IMR-90 (cell line): ENCODE results near the gene LUZP2. TPM values are rescaled to one million over a fixed set of nuclear protein-coding genes. Genes with fewer than 3 reads are reported as not detected.

Experiments
- ATAC-seq: fragments of 200-7000 bp; cut with Tn5 transposase; 2 replicates; pipeline ENCODE4 v1.9.1; 2020; ENCODE audit warnings: low read depth, mild to moderate bottlenecking, moderate library complexity
- BruUV-seq: library from RNA; stranded (reverse); fragments of 400-500 nt; replicated peaks from 2 replicates; lab custom pipeline; 2021; lab: Mats Ljungman, UMichigan
- CTCF ChIA-PET: fragments of 300-600 bp; formaldehyde crosslinking; extraction: SDS; loops from one replicate; lab custom pipeline; 2021; ENCODE audit warnings: antibody characterized with exemption; lab: Yijun Ruan, JAX
- POLR2A ChIA-PET: fragments of 300-600 bp; sonication (Branson Sonifier 250); formaldehyde crosslinking; loops from one replicate; lab custom pipeline; 2022; ENCODE audit warnings: antibody characterized with exemption; ENCODE audit not compliant: unreplicated experiment; lab: Charles Lee
- DNase-seq: peaks from one replicate; pipeline ENCODE4 v3.0.0; 2013
- H2AFZ ChIP-seq: replicated peaks from 2 replicates; pipeline ENCODE3; 2013; ENCODE audit warnings: low read length, mild to moderate bottlenecking; ENCODE audit not compliant: poor library complexity
- H2AK5ac ChIP-seq: 2 replicates; pipeline ENCODE4 v1.6.1; 2013; ENCODE audit warnings: low read depth, low read length, inconsistent platforms
- H2AK9ac ChIP-seq: replicated peaks from 2 replicates; pipeline ENCODE3; 2013; ENCODE audit warnings: mild to moderate bottlenecking, low read depth, low read length, moderate library complexity; ENCODE audit not compliant: poor library complexity
- H2BK120ac ChIP-seq: 2 replicates; pipeline ENCODE4 v1.6.1; 2013; ENCODE audit warnings: low read depth, low read length, inconsistent platforms
- H2BK15ac ChIP-seq: 3 replicates; pipeline ENCODE4 v1.6.1; 2013; ENCODE audit warnings: low read depth, low read length, inconsistent platforms
- H2BK20ac ChIP-seq: 2 replicates; pipeline ENCODE4 v1.6.1; 2013; ENCODE audit warnings: low read depth, mild to moderate bottlenecking, inconsistent platforms, low read length, moderate library complexity
- H2BK5ac ChIP-seq: 2 replicates; pipeline ENCODE4 v1.6.1; 2013; ENCODE audit warnings: mild to moderate bottlenecking, low read depth, low read length, inconsistent platforms; ENCODE audit not compliant: poor library complexity, severe bottlenecking
- H3K14ac ChIP-seq: replicated peaks from 2 replicates; pipeline ENCODE4 v1.6.1; 2013; ENCODE audit warnings: low read depth, low read length, inconsistent platforms
- H3K18ac ChIP-seq: 2 replicates; pipeline ENCODE4 v1.6.1; 2013; ENCODE audit warnings: low read depth, low read length, control low read depth
- H3K23ac ChIP-seq: 2 replicates; pipeline ENCODE4 v1.6.1; 2013; ENCODE audit warnings: low read depth, low read length, inconsistent platforms
- H3K27ac ChIP-seq: 2 replicates; pipeline ENCODE4 v1.5.1; 2013; ENCODE audit warnings: mild to moderate bottlenecking, control low read depth, low read length; ENCODE audit not compliant: insufficient read depth
- H3K27me3 ChIP-seq: 2 replicates; pipeline ENCODE4 v1.6.1; 2013; ENCODE audit warnings: low read length; ENCODE audit not compliant: control insufficient read depth, insufficient read depth
- H3K36me3 ChIP-seq: 2 replicates; pipeline ENCODE4 v1.6.1; 2013; ENCODE audit warnings: low read length, mixed read lengths; ENCODE audit not compliant: control insufficient read depth, insufficient read depth
- H3K4ac ChIP-seq: 2 replicates; pipeline ENCODE4 v1.6.1; 2013; ENCODE audit warnings: low read depth, low read length, inconsistent platforms
- H3K4me1 ChIP-seq: 2 replicates; pipeline ENCODE4 v1.6.1; 2013; ENCODE audit warnings: low read length, mixed read lengths; ENCODE audit not compliant: control insufficient read depth, insufficient read depth
- H3K4me2 ChIP-seq: 2 replicates; pipeline ENCODE4 v1.6.1; 2013; ENCODE audit warnings: low read depth, mild to moderate bottlenecking, control low read depth, low read length, moderate library complexity
- H3K4me3 ChIP-seq: 2 replicates; pipeline ENCODE4 v1.5.1; 2013; ENCODE audit warnings: low read depth, mild to moderate bottlenecking, control low read depth, low read length, moderate library complexity; ENCODE audit not compliant: insufficient read depth
- H3K56ac ChIP-seq: 2 replicates; pipeline ENCODE4 v1.6.1; 2013; ENCODE audit warnings: low read length, inconsistent platforms; ENCODE audit not compliant: insufficient read depth; ENCODE audit errors: extremely low read depth
- H3K79me1 ChIP-seq, 2 experiments: 2 replicates each; pipeline ENCODE4 v1.6.1; 2013; ENCODE audit warnings: low read length in 2 of 2, inconsistent platforms in 1 of 2, low read depth in 1 of 2
- H3K9ac ChIP-seq: 2 replicates; pipeline ENCODE4 v1.6.1; 2013; ENCODE audit warnings: low read depth, low read length, control low read depth
- H3K9me1 ChIP-seq: 2 replicates; pipeline ENCODE4 v1.6.1; 2013; ENCODE audit warnings: low read length, inconsistent platforms; ENCODE audit not compliant: insufficient read depth
- H3K9me3 ChIP-seq: 2 replicates; pipeline ENCODE4 v1.6.1; 2013; ENCODE audit warnings: low read length; ENCODE audit not compliant: control insufficient read depth, insufficient read depth
- H4K20me1 ChIP-seq: 2 replicates; pipeline ENCODE4 v1.6.1; 2013; ENCODE audit warnings: low read length, inconsistent platforms; ENCODE audit not compliant: insufficient read depth
- H4K5ac ChIP-seq: 2 replicates; pipeline ENCODE4 v1.6.1; 2013; ENCODE audit warnings: mild to moderate bottlenecking, low read depth, low read length, control low read depth
- H4K8ac ChIP-seq, 2 experiments: 2 replicates each; pipeline ENCODE4 v1.6.1; 2013; ENCODE audit warnings: low read depth in 2 of 2, low read length in 2 of 2, control low read depth in 1 of 2, inconsistent platforms in 1 of 2
- H4K91ac ChIP-seq: 2 replicates; pipeline ENCODE4 v1.6.1; 2013; ENCODE audit warnings: low read depth, low read length, inconsistent platforms; ENCODE audit not compliant: insufficient read depth
- BHLHE40 ChIP-seq: fragments of 150-350 bp; IDR thresholded peaks from 2 replicates; pipeline ENCODE4 v1.6.1; 2016; ENCODE audit warnings: mild to moderate bottlenecking, low read depth, low read length
- CEBPB ChIP-seq: IDR thresholded peaks from 2 replicates; pipeline ENCODE4 v1.6.1; 2012; ENCODE audit warnings: low read depth, low read length, improper control_type of control experiment
- CHD1 ChIP-seq: IDR thresholded peaks from 2 replicates; pipeline ENCODE4 v1.6.1; 2012; ENCODE audit warnings: low read depth, low read length, improper control_type of control experiment
- CTCF ChIP-seq: conservative IDR thresholded peaks from 2 replicates; pipeline ENCODE4 v1.5.1; 2012; ENCODE audit warnings: mild to moderate bottlenecking, low read depth, low read length, improper control_type of control experiment
- MAFK ChIP-seq: IDR thresholded peaks from 2 replicates; pipeline ENCODE4 v1.6.1; 2012; ENCODE audit warnings: low read depth, low read length, improper control_type of control experiment
- MAZ ChIP-seq: IDR thresholded peaks from 2 replicates; pipeline ENCODE4 v1.6.1; 2012; ENCODE audit warnings: low read depth, mild to moderate bottlenecking, low read length, improper control_type of control experiment, moderate library complexity, borderline replicate concordance
- NFE2L2 ChIP-seq: fragments of 150-350 bp; IDR thresholded peaks from 2 replicates; pipeline ENCODE4 v1.6.1; 2016; ENCODE audit warnings: low read depth, mild to moderate bottlenecking, low read length
- RAD21 ChIP-seq: IDR thresholded peaks from 2 replicates; pipeline ENCODE4 v1.6.1; 2012; ENCODE audit warnings: low read length, improper control_type of control experiment
- USF2 ChIP-seq: fragments of 150-350 bp; IDR thresholded peaks from 2 replicates; pipeline ENCODE4 v1.6.1; 2017; ENCODE audit warnings: mild to moderate bottlenecking, antibody characterized with exemption, low read length, low read depth
- dilution Hi-C: fragments of 300-500 bp; cut with HindIII; formaldehyde crosslinking; loops from one replicate; pipeline ENCODE4 v1.14.3; 2018; ENCODE audit warnings: low sequenced_read_pairs; ENCODE audit not compliant: unreplicated experiment
- in situ Hi-C: fragments of 300-500 bp; cut with MboI; formaldehyde crosslinking; loops from 3 replicates; pipeline ENCODE4 v1.14.3; 2019; ENCODE audit warnings: low sequenced_read_pairs, inconsistent platforms, mixed read lengths
- intact Hi-C: fragments of 100-400 bp; cut with micrococcal nuclease; formaldehyde crosslinking; loops from 2 replicates; pipeline ENCODE4 v1.10.0; 2022
- polyA plus RNA-seq, 3 experiments: library from polyadenylated mRNA; depleted of rRNA; stranded (reverse); fragments of >200 nt; gene quantifications; 2 replicates each; pipeline ENCODE4 v1.2.3, GENCODE V29; 2012; ENCODE audit warnings: low replicate concordance in 1 of 3
- total RNA-seq: library from RNA; depleted of rRNA; stranded (reverse); fragments of >200 nt; gene quantifications from 2 replicates; pipeline ENCODE4 v1.2.3, GENCODE V29; 2012

The LUZP2 gene
- total and polyA plus RNA-seq, 2 of the 4 experiments (the other 2 are of a cell fraction) = 0.89 to 2.0 TPM

DNA sequence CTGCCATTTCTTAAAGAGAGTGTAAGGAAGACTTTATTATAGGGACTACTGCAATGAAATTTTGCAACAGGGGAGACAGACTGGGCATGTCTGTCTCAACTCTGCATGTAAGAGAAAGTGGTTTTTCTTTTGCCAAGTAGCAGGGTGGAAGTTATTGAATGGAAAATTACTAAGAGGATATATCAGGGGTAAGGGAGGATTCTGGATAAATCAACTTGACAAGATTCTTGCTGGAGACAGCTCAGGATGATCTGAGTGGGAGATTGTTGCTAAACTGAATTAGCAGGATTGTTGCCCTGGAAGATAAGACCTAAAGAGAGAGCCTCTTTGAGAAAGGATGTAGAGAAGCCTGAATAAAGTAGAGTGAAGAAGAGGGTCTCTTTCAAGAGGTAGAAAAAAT is 145.8 kb downstream of the LUZP2 start:
- no peaks in the 10 kb centered on the region for H3K9me3 ChIP-seq
- no peak for DNase-seq
- H4K20me1 ChIP-seq = no peaks in the 10 kb centered on the region
- no peak overlapping the region for H3K27ac ChIP-seq
- H3K36me3 ChIP-seq = no peaks in the 10 kb centered on the region
- no peak overlapping the region for H2BK15ac ChIP-seq
- no peak overlapping the region for H4K8ac ChIP-seq
- no peak overlapping the region for H2AK9ac ChIP-seq
- H2BK20ac ChIP-seq = no peak overlapping the region
- no peak overlapping the region for H3K18ac ChIP-seq
- TF ChIP-seq USF2 = no peak
- no peak for TF ChIP-seq CHD1
- no peak for TF ChIP-seq NFE2L2
- TF ChIP-seq RAD21 = no peak
- TF ChIP-seq MAFK = no peak
- TF ChIP-seq CTCF = no peak
- TF ChIP-seq BHLHE40 = no peak
- TF ChIP-seq MAZ = no peak
- TF ChIP-seq CEBPB = no peak
- intact Hi-C loops (no loop called here), in situ Hi-C loops (no loop called here), dilution Hi-C loops (no loop called here)
- no peaks in the 10 kb centered on the region for H3K27me3 ChIP-seq
- H3K4me2 ChIP-seq = no peak overlapping the region
- no peak overlapping the region for H3K56ac ChIP-seq
- no peaks in the 10 kb centered on the region for H3K79me1 ChIP-seq
- no peak for ATAC-seq
- no peak overlapping the region for H3K23ac ChIP-seq
- no peak overlapping the region for H2BK5ac ChIP-seq
- H3K4me3 ChIP-seq = no peak overlapping the region
- H3K9ac ChIP-seq = no peak overlapping the region
- no peak overlapping the region for H2AFZ ChIP-seq
- H3K9me1 ChIP-seq = no peaks in the 10 kb centered on the region
- no peak overlapping the region for H3K14ac ChIP-seq
- H4K5ac ChIP-seq = no peak overlapping the region
- H2AK5ac ChIP-seq = no peak overlapping the region
- H4K91ac ChIP-seq = no peak overlapping the region
- H2BK120ac ChIP-seq = no peak overlapping the region
- ChIA-PET CTCF (no interaction called here), POLR2A (no interaction called here)
- H3K4ac ChIP-seq = no peak overlapping the region
- H3K4me1 ChIP-seq = no peaks in the 10 kb centered on the region
- BruUV-seq = no TSS peak
